HCT116 (cell line): Measurements from ENCODE around the gene SUCLG2. TPM values are rescaled to one million over a fixed set of nuclear protein-coding genes. Genes with fewer than 3 reads are reported as not detected.

Experiments used
- ATAC-seq: fragments of 200-7000 bp; cut with Tn5 transposase; 2 replicates; pipeline ENCODE4 v1.9.1; 2020; ENCODE audit warnings: mild to moderate bottlenecking, moderate library complexity
- BruUV-seq: library from RNA; stranded (reverse); fragments of 400-500 nt; replicated peaks from 2 replicates; lab custom pipeline; 2021; lab: Mats Ljungman, UMichigan
- CTCF ChIA-PET: fragments of 300-600 bp; sonication (Branson Sonifier 250); formaldehyde crosslinking; loops from one replicate; lab custom pipeline; 2021; ENCODE audit warnings: antibody characterized with exemption; lab: Charles Lee
- POLR2A ChIA-PET: fragments of 300-600, 350-600 bp; sonication (Branson Sonifier 250); formaldehyde crosslinking; loops from one replicate; lab custom pipeline; 2021; ENCODE audit warnings: antibody characterized with exemption; lab: Charles Lee
- RAD21 ChIA-PET, 2 experiments: fragments of 300-600 bp; sonication (Branson Sonifier 250); formaldehyde crosslinking; loops; one replicate each; lab custom pipeline; 2023; ENCODE audit warnings: low total read pairs in 2 of 2; ENCODE audit not compliant: uncharacterized antibody in 2 of 2, unreplicated experiment in 2 of 2, low non-redundant PET in 1 of 2; lab: Charles Lee
- DNase-seq: peaks from one replicate; pipeline ENCODE4 v3.0.0-alpha.2; 2010; ENCODE audit warnings: low read depth, low spot score
- H2AFZ ChIP-seq: fragments of 200-600 bp; shearing (Covaris generic), sonication (generic); 2 replicates; pipeline ENCODE4 v1.6.1; 2017; ENCODE audit warnings: low read depth, mixed run types, mixed read lengths, antibody characterized with exemption, low read length; ENCODE audit not compliant: poor library complexity, severe bottlenecking
- H3K27ac ChIP-seq: 2 replicates; pipeline ENCODE4 v1.5.1; 2012; ENCODE audit warnings: low read depth, low read length
- H3K27me3 ChIP-seq: fragments of 200-600 bp; sonication (generic); 2 replicates; pipeline ENCODE4 v1.6.1; 2016; ENCODE audit warnings: mixed run types, low read length, mixed read lengths; ENCODE audit not compliant: insufficient read depth
- H3K36me3 ChIP-seq, 2 experiments: fragments of 200-500 bp in 1 of 2; fragments of 200-600 bp in 1 of 2; sonication (Bioruptor generic) in 1 of 2; sonication (generic) in 1 of 2; 2 replicates each; pipeline versions ENCODE4 v1.5.1 to v1.6.1; 2014 to 2016; ENCODE audit warnings: low read length in 2 of 2, inconsistent platforms in 1 of 2, mixed read lengths in 1 of 2, mixed run types in 1 of 2; ENCODE audit not compliant: insufficient read depth in 2 of 2, control insufficient read depth in 1 of 2
- H3K4me1 ChIP-seq, 2 experiments: fragments of 200-600 bp in 1 of 2; sonication (generic) in 1 of 2; 2 replicates each; pipeline versions ENCODE4 v1.5.1 to v1.6.1; 2012 to 2017; ENCODE audit warnings: low read length in 2 of 2, inconsistent platforms in 1 of 2, mild to moderate bottlenecking in 1 of 2, mixed read lengths in 1 of 2, mixed run types in 1 of 2, moderate library complexity in 1 of 2; ENCODE audit not compliant: insufficient read depth in 2 of 2, control insufficient read depth in 1 of 2
- H3K4me2 ChIP-seq: fragments of 200-600 bp; sonication (generic); 2 replicates; pipeline ENCODE4 v1.6.1; 2017; ENCODE audit warnings: mixed run types, low read length, mixed read lengths
- H3K4me3 ChIP-seq, 2 experiments: fragments of 200-600 bp in 1 of 2; sonication (generic) in 1 of 2; replicated peaks in 1 of 2; 2 replicates each; pipeline ENCODE4 v1.5.1; 2011 to 2016; ENCODE audit warnings: low read length in 2 of 2, control low read depth in 1 of 2, low read depth in 1 of 2, mild to moderate bottlenecking in 1 of 2, mixed read lengths in 1 of 2, mixed run types in 1 of 2
- H3K79me2 ChIP-seq: fragments of 200-600 bp; sonication (generic); 2 replicates; pipeline ENCODE4 v1.6.1; 2017; ENCODE audit warnings: mild to moderate bottlenecking, mixed run types, low read length, moderate library complexity, mixed read lengths; ENCODE audit not compliant: insufficient read depth
- H3K9ac ChIP-seq: fragments of 200-600 bp; sonication (generic); 2 replicates; pipeline ENCODE4 v1.6.1; 2016; ENCODE audit warnings: low read length, mixed read lengths
- H3K9me2 ChIP-seq: fragments of 200-600 bp; sonication (generic), shearing (Covaris generic); 2 replicates; pipeline ENCODE4 v1.6.1; 2017; ENCODE audit warnings: mixed run types, mild to moderate bottlenecking, moderate library complexity; ENCODE audit not compliant: insufficient read depth
- H3K9me3 ChIP-seq, 2 experiments: fragments of 200-500 bp in 1 of 2; fragments of 200-600 bp in 1 of 2; sonication (Bioruptor generic) in 1 of 2; sonication (generic) in 1 of 2; 2 replicates each; pipeline ENCODE4 v1.6.1; 2014 to 2017; ENCODE audit warnings: low read length in 2 of 2, mixed read lengths in 2 of 2, inconsistent platforms in 1 of 2, low read depth in 1 of 2, mild to moderate bottlenecking in 1 of 2, mixed run types in 1 of 2, moderate library complexity in 1 of 2; ENCODE audit not compliant: control insufficient read depth in 1 of 2, insufficient read depth in 1 of 2
- H4K20me1 ChIP-seq: fragments of 200-600 bp; sonication (generic), shearing (Covaris generic); 2 replicates; pipeline ENCODE4 v1.6.1; 2017; ENCODE audit warnings: mixed run types, mild to moderate bottlenecking, moderate library complexity; ENCODE audit not compliant: insufficient read depth
- ATF3 ChIP-seq: IDR thresholded peaks from 2 replicates; pipeline ENCODE4 v1.6.1; 2012
- CEBPB ChIP-seq: IDR thresholded peaks from 2 replicates; pipeline ENCODE4 v1.6.1; 2012; ENCODE audit warnings: low read depth
- CTCF ChIP-seq, 3 experiments: fragments of 200-600 bp in 1 of 3; sonication (generic) in 1 of 3; IDR thresholded peaks in 2 of 3; conservative IDR thresholded peaks in 1 of 3; 2 replicates each; pipeline ENCODE4 v1.5.1; 2012 to 2017; ENCODE audit warnings: low read depth in 2 of 3, low read length in 2 of 3, antibody characterized with exemption in 1 of 3, borderline replicate concordance in 1 of 3, control low read depth in 1 of 3, mild to moderate bottlenecking in 1 of 3, mixed read lengths in 1 of 3, mixed run types in 1 of 3, moderate library complexity in 1 of 3; ENCODE audit not compliant: insufficient read depth in 1 of 3
- ELF1 ChIP-seq: IDR thresholded peaks from 2 replicates; pipeline ENCODE4 v1.6.1; 2012; ENCODE audit warnings: low read depth, borderline replicate concordance
- EZH2 ChIP-seq: fragments of 200-600 bp; sonication (generic); IDR thresholded peaks from 2 replicates; pipeline ENCODE4 v1.6.1; 2017; ENCODE audit warnings: antibody characterized with exemption, mixed run types
- EZH2phosphoT487 ChIP-seq: fragments of 200-600 bp; IDR thresholded peaks from 2 replicates; pipeline ENCODE4 v1.6.1; 2018; ENCODE audit warnings: antibody characterized with exemption, borderline replicate concordance
- FOSL1 ChIP-seq: IDR thresholded peaks from 2 replicates; pipeline ENCODE4 v1.6.1; 2012; ENCODE audit warnings: low read depth
- JUND ChIP-seq: IDR thresholded peaks from 2 replicates; pipeline ENCODE4 v1.6.1; 2012
- POLR2AphosphoS5 ChIP-seq: IDR thresholded peaks from 2 replicates; pipeline ENCODE4 v1.6.1; 2011; ENCODE audit warnings: mild to moderate bottlenecking, low read depth, low read length, moderate library complexity
- RAD21 ChIP-seq: IDR thresholded peaks from 2 replicates; pipeline ENCODE4 v1.6.1; 2012; ENCODE audit warnings: low read depth, mild to moderate bottlenecking
- SRF ChIP-seq: IDR thresholded peaks from 2 replicates; pipeline ENCODE4 v1.6.1; 2012; ENCODE audit warnings: low read depth
- TCF7L2 ChIP-seq: IDR thresholded peaks from 2 replicates; pipeline ENCODE4 v1.7.0; 2011; ENCODE audit warnings: borderline replicate concordance, inconsistent platforms; ENCODE audit not compliant: insufficient read depth, insufficient read length; ENCODE audit errors: extremely low read depth
- YY1 ChIP-seq: IDR thresholded peaks from 2 replicates; pipeline ENCODE4 v1.6.1; 2011; ENCODE audit warnings: low read length, low read depth, moderate library complexity, mild to moderate bottlenecking; ENCODE audit not compliant: insufficient replicate concordance; ENCODE audit errors: extremely low read depth
- ZBTB33 ChIP-seq: IDR thresholded peaks from 2 replicates; pipeline ENCODE4 v1.6.1; 2011; ENCODE audit warnings: mild to moderate bottlenecking, low read length, moderate library complexity; ENCODE audit not compliant: insufficient replicate concordance; ENCODE audit errors: extremely low read depth
- ZNF274 ChIP-seq: fragments of 200-500 bp; sonication (Bioruptor generic); IDR thresholded peaks from 2 replicates; pipeline ENCODE4 v1.6.1; 2014; ENCODE audit warnings: mild to moderate bottlenecking, low read depth, low read length, inconsistent platforms
- intact Hi-C: fragments of 100-400 bp; cut with micrococcal nuclease; formaldehyde crosslinking; loops from 2 replicates; pipeline ENCODE4 v1.10.0; 2022
- total RNA-seq: library from RNA; stranded (reverse); gene quantifications from one replicate; pipeline ENCODE4 v1.2.1, GENCODE V29; 2021; ENCODE audit not compliant: unreplicated experiment

SUCLG2 gene
- total RNA-seq, 1 experiment from 2014 or later = 49.2 TPM

GRCh38 chr3:67377299-67377698, 277.1 kb downstream of the SUCLG2 start:
- ChIA-PET CTCF (no interaction called here), POLR2A (no interaction called here), RAD21 (no interaction called here)
- Histone ChIP-seq H3K4me2 (no peak overlapping the region), H3K79me2 (no peaks in the 10 kb centered on the region), H4K20me1 (peaks cover 4% of the 10 kb centered on the region; the same call in 1 of the 2 replicates), H3K9ac (no peak overlapping the region), H3K27me3 (no peaks in the 10 kb centered on the region), H3K4me1 (no peaks in the 10 kb centered on the region), H3K4me3 (no peak overlapping the region), H2AFZ (no peak overlapping the region), H3K9me3 (no peaks in the 10 kb centered on the region), H3K9me2 (no peaks in the 10 kb centered on the region), H3K27ac (no peak overlapping the region), H3K36me3 (no peaks in the 10 kb centered on the region)
- TF ChIP-seq JUND (no peak), TCF7L2 (no peak), SRF (no peak), CEBPB (no peak), ELF1 (no peak), ZBTB33 (no peak), YY1 (no peak), ZNF274 (no peak), EZH2phosphoT487 (no peak)
- ATAC-seq (no peak), DNase-seq (no peak)
- intact Hi-C loops = no loop called here
- no TSS peak for BruUV-seq

- no TSS peak for BruUV-seq
- no peak for ATAC-seq
- TF ChIP-seq FOSL1 = no peak
- TF ChIP-seq POLR2AphosphoS5 = no peak
- TF ChIP-seq ZBTB33 = no peak
- TF ChIP-seq TCF7L2 = no peak
- TF ChIP-seq RAD21 = no peak
- no peak for TF ChIP-seq CTCF (IDR thresholded peaks at IDR 0.05 in 2 of 3, conservative IDR thresholded peaks at IDR 0.05 in 1 of 3; ENCODE audit: borderline replicate concordance in 1 of 3, insufficient read depth in 1 of 3, low read depth in 2 of 3, low read length in 2 of 3)
- no peak for TF ChIP-seq YY1
- TF ChIP-seq ATF3 = no peak
- no peak for TF ChIP-seq EZH2
- no peak for TF ChIP-seq ELF1
These were observed 278.0 kb downstream of the SUCLG2 start for GRCh38 chr3:67376416-67376815.

More at GRCh38 chr3:67376416-67376815, 278.0 kb downstream of the SUCLG2 start:
- Histone ChIP-seq H3K36me3 (no peaks in the 10 kb centered on the region), H3K4me3 (no peak overlapping the region), H3K9me2 (no peaks in the 10 kb centered on the region), H3K27me3 (no peaks in the 10 kb centered on the region), H3K4me2 (no peak overlapping the region), H3K9me3 (no peaks in the 10 kb centered on the region), H3K27ac (no peak overlapping the region), H3K9ac (no peak overlapping the region), H3K4me1 (no peaks in the 10 kb centered on the region), H4K20me1 (no peaks in the 10 kb centered on the region), H3K79me2 (no peaks in the 10 kb centered on the region), H2AFZ (no peak overlapping the region)
- ChIA-PET POLR2A (no interaction called here), CTCF (no interaction called here), RAD21 (no interaction called here)
- DNase-seq = no peak
- intact Hi-C loops = no loop called here
